Left ventricle myocardium inferior (tissue), 1 donor: ENCODE measurements around the gene WBP1. TPM values are rescaled to one million over a fixed set of nuclear protein-coding genes. Genes with fewer than 3 reads are reported as not detected.

ENCODE experiments used
- DNase-seq: peaks from one replicate; pipeline ENCODE4 v3.0.0-alpha.2; 2020
- H3K27ac ChIP-seq: fragments of 200-600 bp; replicated peaks from 2 replicates; pipeline ENCODE4 v1.8.0; 2021
- H3K27me3 ChIP-seq: fragments of 200-600 bp; 2 replicates; pipeline ENCODE4 v1.8.0; 2021; ENCODE audit warnings: low read depth
- H3K36me3 ChIP-seq: fragments of 200-600 bp; 2 replicates; pipeline ENCODE4 v1.8.0; 2021
- H3K4me1 ChIP-seq: fragments of 200-600 bp; 2 replicates; pipeline ENCODE4 v1.8.0; 2021
- H3K4me3 ChIP-seq: fragments of 200-600 bp; 2 replicates; pipeline ENCODE4 v1.8.0; 2021; ENCODE audit warnings: mild to moderate bottlenecking, moderate library complexity
- H3K9me3 ChIP-seq: fragments of 200-600 bp; replicated peaks from 2 replicates; pipeline ENCODE4 v1.8.0; 2021
- CTCF ChIP-seq: fragments of 200-600 bp; IDR thresholded peaks from 2 replicates; pipeline ENCODE4 v1.8.0; 2021; ENCODE audit warnings: antibody characterized with exemption, mild to moderate bottlenecking, borderline replicate concordance
- intact Hi-C: fragments of 100-400 bp; cut with micrococcal nuclease; formaldehyde crosslinking; loops from one replicate; pipeline ENCODE4 v1.11.0; 2022
- total RNA-seq: library from RNA; stranded (reverse); fragmentation: NEBNext Ultra II Directional; extraction: Animal tissue kit (Norgen Biotek cat#: 25700); gene quantifications from one replicate; pipeline ENCODE4 v1.2.1, GENCODE V29; 2021
- donor health status: DM: no; HTN: yes; CAD: no; lungs with severe emphysema.

The WBP1 gene
- total RNA-seq, 1 donor from 2014 or later: 46.1 TPM

DNA sequence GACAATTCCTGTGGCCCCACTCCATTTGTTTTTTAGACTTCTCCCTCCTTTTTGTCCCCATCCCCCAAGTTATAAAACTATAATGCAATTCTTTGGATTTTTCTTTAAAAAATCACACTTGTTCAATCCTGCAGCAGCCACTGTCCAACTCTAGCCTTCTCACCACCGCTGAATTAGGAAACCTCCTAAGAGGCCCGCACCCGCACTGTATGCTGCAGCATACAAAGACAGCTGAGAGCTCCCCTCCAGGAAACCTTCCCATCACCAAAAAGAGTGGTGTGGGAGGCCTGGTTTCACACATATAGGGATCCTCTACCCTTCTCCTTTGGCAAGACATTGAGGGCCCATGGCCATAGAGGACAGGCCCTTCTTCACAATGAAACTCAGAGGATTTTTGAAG, 46.4 kb downstream of the WBP1 start:
- Histone ChIP-seq H3K36me3 (peaks cover 21% of the 10 kb centered on the region), H3K4me3 (peak overlapping the region; percentile 80), H3K9me3 (no peaks in the 10 kb centered on the region), H3K4me1 (peaks cover 70% of the 10 kb centered on the region), H3K27me3 (peaks cover 83% of the 10 kb centered on the region), H3K27ac (peak overlapping the region; percentile 93)
- TF ChIP-seq CTCF: no peak
- intact Hi-C loops: no loop called here
- no peak for DNase-seq

DNA sequence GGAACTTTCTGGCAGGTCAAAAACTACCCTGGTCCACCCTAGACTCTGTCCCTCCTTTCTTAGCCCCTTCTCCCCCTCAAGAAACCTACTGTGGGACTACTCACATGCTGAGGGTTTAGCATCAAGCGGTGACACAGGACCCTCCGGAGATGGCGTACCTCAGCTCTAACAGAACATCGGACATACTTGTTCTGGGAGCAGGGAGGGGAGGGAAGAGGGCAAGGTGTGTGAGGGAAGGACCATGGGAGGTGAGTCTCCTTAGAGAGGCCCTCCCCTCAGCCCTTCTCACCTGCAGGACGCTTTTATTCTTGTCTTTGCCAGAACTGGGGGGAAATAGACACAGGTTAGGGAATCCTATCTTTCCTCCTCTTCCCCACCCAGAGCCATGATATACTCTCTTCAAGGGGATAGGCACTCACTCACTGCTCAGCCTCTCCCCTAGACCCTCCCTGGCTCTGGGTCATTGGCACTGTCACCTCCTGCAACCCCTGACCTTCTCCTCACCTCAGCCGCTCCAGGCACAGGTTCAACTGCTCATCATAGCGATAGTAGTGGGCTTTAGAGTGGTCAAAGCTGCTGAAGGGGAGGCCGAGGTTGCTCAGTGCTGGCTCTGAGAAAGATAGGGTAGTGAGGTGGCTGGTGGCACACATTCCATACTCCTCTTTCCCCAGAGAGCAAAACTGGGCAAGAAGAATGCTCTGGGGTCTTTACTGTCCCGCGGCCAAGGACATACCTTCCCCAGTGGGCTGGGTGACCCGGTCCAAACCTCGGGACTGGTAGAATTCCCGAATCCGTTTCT, 47.4 kb downstream of the WBP1 start:
- intact Hi-C loops: no loop called here
- Histone ChIP-seq H3K27ac (no peak overlapping the region), H3K4me1 (peaks cover 64% of the 10 kb centered on the region), H3K36me3 (peaks cover 21% of the 10 kb centered on the region), H3K27me3 (peaks cover 83% of the 10 kb centered on the region), H3K9me3 (no peaks in the 10 kb centered on the region), H3K4me3 (peak overlapping the region; percentile 80)
- no peak for DNase-seq
- TF ChIP-seq CTCF: no peak

DNA sequence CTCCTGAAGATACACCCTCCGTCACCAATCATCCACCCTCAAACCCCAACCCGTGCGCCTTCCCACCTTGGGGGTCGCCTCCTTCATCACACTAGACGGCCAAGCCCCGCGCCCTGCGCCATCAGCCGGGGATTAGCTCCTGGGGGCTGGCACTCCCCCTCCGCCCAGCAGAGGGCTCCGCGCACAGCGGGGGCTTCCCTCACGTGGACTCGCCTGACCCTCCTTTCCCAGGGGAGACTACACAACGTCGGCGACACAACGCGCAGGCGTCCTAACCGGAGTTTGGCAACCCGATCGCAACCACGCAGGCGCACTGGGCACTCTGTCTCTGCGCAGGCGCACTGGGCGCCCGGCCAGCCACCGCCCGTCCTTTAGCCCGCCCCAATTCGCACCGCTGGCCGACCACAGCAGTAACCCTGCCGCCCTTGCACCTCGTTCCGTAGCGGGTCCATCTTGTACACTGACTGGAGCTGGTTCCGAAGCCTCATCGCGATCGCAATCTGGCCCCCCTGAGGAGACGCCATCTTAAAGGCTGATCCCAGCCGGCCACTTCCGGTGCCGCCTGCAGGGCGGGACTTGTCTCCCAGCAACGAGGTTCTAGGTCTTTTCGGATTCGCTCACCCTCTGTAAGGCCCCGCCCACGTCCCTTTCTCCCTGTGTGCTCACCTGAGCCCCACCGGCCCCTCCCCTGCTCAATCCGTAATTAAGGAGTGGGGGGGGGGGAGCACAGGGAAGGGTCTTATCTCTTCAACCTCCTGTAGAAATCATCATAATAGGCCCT, 49.1 kb downstream of the WBP1 start, which contains the start of gene PCGF1:
PCGF1 (minus strand) TSS at position 551 of the 781 bp plus-strand sequence; CDS start at position 524, 27 bp downstream.
- H3K27me3 ChIP-seq: peaks cover 83% of the 10 kb centered on the region
- H3K9me3 ChIP-seq: no peaks in the 10 kb centered on the region
- peak within 1 kb of the TSS; percentile 99 for H3K27ac ChIP-seq
- peak; percentile 100 for DNase-seq
- peak within 1 kb of the TSS; percentile 80 for H3K4me3 ChIP-seq
- H3K4me1 ChIP-seq: peaks cover 60% of the 10 kb centered on the region
- H3K36me3 ChIP-seq: peaks cover 21% of the 10 kb centered on the region
- peak; percentile 56 for TF ChIP-seq CTCF
- intact Hi-C loops: no loop called here

DNA sequence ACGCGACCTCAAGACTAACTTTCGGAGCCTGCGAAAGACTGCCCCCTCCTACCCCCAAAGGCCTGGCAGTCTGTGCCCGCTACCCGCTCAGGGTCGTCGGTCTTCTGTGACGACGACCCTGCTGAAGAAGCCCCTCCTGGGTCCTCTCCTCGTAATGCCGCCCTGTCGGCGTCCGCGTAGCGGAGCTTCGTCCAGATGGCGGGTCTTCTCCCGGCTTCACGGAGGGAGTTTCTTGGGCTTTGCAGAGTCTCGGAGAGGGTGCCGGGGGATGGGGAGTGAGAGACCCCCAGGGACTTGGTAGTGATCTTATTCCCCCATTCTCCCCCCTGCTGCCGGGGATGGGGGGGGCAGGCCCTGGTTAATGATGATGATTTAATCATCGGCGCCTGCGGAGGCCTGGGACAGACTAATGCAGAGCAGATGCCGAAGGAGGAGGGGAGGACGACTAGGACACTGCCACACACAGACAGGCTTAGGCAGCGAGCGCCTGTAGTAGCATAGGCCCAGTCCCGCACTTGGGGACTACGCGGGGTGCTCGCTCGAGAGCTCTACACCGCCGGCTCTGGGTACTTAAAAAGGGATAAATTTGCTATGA, 49.8 kb downstream of the WBP1 start:
- Histone ChIP-seq H3K4me1 (peaks cover 53% of the 10 kb centered on the region), H3K36me3 (peaks cover 21% of the 10 kb centered on the region), H3K27me3 (peaks cover 83% of the 10 kb centered on the region), H3K27ac (peak overlapping the region; percentile 99), H3K9me3 (no peaks in the 10 kb centered on the region), H3K4me3 (peak overlapping the region; percentile 80)
- no peak for DNase-seq
- no peak for TF ChIP-seq CTCF
- intact Hi-C loops: no loop called here

GRCh38 chr2:74510272-74510671, 52.0 kb downstream of the WBP1 start:
- no peak for DNase-seq
- Histone ChIP-seq H3K4me1 (peaks cover 49% of the 10 kb centered on the region), H3K9me3 (no peaks in the 10 kb centered on the region), H3K36me3 (peaks cover 11% of the 10 kb centered on the region), H3K27me3 (peaks cover 83% of the 10 kb centered on the region), H3K4me3 (no peak overlapping the region), H3K27ac (no peak overlapping the region)
- intact Hi-C loops: no loop called here
- no peak for TF ChIP-seq CTCF
